ENCODE results near the gene PDE4A. TPM values are rescaled to one million over a fixed set of nuclear protein-coding genes. Genes with fewer than 3 reads are reported as not detected.

The PDE4A gene
- total RNA-seq (2022; extraction: Qiagen RNA extraction) = 4.2 to 4.6 TPM (median 4.5 TPM) in 5 replicates

DNA sequence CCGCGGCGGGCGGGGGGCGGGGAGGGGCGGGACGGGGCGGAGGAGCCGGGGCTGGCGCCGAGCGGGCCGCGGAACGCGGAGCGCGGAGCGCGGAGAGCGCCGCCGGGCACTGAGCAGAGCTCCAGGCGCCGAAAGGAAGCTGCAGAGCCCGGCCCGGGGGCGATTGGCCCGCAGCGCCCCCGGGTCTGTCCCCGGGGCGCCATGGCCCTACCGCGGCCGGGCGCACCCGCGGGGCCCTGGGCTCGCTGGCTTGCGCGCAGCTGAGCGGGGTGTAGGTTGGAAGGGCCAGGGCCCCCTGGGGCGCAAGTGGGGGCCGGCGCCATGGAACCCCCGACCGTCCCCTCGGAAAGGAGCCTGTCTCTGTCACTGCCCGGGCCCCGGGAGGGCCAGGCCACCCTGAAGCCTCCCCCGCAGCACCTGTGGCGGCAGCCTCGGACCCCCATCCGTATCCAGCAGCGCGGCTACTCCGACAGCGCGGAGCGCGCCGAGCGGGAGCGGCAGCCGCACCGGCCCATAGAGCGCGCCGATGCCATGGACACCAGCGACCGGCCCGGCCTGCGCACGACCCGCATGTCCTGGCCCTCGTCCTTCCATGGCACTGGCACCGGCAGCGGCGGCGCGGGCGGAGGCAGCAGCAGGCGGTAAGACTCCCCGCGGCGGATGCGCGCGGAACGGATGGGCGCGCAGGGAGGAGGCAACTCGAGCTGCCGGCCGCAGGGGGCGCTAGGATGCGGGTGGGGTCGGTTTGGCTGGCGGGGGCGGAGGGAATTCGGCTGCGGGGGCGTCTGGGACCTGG is at the start of gene PDE4A:
PDE4A (plus strand) TSS at position 95 of the 796 bp plus-strand sequence; CDS start at position 322, 227 bp downstream.

DNA sequence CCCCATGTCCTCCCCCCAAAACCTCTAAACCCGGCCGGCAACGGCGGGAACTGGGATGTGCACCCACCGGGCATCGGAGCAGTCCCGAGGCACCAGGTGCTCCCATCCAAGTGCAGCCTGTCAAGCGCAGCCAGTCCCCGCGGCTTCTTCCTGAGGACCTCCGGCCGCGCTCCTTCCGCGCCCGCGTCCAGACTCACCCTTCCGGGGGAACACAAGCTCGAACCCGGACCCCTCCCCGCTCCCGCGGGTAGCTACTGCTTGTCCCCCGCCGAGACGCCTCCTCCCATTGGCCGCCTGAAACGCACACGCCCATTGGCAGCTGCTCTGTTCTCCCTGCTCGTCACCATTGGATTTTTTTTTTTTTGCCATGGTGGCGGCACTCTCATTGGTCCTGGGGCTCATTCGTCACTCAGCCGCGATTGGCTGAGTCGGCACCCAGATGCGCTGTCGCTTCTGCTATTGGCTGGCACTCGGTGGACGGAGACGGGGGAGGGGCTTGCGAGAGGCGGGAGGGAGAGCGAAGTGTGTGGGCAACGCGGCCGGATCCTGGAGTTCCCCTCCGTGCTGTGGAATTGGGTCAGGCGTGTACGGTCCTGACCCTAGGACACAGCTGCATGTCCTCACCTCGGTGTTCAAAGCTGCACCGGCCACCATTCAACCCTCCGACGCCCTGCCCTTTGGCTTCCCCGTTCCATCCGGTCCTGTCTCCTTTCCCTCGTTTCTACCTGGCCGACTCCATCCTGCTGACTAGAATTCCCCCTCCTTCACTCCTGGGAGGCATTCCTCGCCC is 39.8 kb upstream of the PDE4A start, which contains the start of gene TYK2:
TYK2 (minus strand) TSS at position 260 of the 790 bp plus-strand sequence. CDS start 2,166 bp downstream, outside the sequence.

DNA sequence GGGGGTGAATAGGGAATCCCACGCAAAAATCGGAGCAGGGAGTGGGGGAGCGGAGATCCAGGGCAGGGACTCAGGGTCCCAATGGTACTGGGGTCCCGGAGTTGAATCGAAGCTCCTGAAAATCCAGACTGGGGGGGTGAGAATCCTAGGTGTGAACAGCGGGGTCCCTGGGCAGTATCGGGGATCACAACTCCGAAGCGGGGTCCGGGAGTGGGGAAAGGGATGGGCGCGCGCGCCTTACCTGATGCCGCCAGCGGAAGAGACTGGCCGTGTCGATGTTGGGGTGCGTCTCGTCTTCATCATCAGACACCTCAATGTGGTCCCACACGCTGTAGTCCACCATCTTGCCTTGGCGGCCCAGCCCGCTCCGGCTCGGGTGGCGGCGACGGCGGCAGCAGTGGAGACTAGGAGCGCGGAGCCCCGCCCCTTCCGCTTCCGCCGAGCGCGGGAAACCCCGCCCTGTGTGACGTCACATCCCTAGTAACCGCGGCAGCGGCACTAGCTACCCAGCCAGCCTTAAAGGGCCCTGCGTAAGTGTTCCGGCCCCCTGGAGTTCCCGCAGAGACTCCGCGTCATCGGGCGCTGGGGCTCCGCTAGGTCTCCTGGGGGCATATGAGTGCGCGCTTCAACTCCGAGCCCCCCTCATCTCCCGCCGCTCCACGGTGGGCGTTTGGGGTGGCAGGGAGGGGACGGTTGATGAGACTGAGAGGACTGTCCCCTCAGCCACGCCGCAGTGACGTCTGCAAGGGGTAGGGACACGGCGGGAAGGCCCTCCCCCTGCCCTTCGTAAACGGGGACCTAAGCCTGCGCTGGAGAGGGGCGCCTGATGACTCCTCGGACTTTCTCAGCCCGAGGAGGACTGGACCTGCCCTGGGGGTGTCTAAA is 17.0 kb upstream of the PDE4A start, which contains the start of gene CDC37:
CDC37 (minus strand) TSS at position 406 of the 885 bp plus-strand sequence; CDS start at position 343, 63 bp downstream.

DNA sequence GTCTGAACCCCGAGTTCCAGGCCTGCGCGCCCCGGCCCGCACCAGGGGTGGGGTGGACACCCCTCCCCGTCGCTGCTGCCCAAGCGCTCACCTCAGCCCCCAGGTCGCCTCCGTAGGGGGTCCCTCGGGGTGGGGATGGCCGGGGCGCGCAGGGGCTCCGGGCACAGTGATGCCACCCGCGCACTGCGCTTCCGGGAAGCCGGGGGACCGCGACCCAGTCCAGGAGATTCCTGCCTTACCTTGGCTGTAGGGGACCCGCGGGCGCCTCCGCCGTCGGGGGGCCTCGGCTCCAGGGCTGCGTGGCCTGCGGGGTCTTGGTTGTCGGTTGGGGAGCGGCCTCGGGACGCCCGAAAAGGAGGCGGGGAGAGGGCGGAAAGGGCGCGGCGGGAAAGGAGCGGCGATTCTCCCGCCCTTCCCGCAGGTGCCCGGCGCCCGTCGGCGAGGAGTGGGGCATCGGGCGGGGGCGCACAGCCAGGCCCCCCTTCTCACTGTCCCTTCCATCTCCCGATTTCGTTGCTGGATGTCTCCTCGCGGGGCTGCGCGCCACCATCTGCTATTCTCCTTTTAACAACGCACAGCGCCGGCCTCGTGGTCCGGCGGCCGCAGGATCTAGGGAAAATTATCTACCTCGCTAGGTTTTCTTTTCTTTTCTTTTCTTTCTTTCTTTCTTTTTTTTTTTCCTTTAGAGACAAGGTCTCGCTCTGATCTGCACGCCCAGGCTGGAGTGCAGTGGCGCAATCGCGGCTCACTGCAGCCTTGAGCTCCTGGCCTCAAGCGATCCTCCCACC is 82.9 kb downstream of the PDE4A start, which contains the start of gene KEAP1:
KEAP1 (minus strand) TSS at position 355 of the 788 bp plus-strand sequence. CDS start 3,323 bp downstream, outside the sequence.

DNA sequence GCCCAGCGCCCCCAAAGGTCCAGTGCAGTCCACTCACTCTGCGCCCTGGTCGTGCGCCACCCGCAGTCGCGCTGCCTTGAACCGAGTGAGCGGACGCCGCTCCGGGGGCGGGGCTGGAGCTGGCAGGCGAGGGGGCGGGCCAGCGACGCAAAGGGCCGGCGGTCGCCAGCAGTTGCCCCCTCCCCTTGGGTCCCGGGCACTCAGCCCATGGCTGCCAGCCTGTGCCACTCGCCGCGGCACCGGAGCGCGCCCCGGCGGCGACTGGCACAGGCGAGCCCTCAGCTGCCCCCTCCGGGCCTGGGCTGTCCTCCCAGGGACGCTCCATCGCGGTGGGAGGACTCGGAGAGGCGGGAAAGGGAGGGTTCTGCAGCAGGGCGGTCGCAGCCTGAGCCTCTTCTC is 97.0 kb downstream of the PDE4A start, which contains the start of gene S1PR5:
S1PR5 (minus strand) TSS at position 87 of the 399 bp plus-strand sequence. CDS start 2,436 bp downstream, outside the sequence.

Other genes starting within 250 kb of the PDE4A start
- gene DNMT1, start 225.6 kb upstream of the PDE4A start, total RNA-seq (2022; extraction: Qiagen RNA extraction) = 53.4 to 60.4 TPM (median 58.5 TPM) in 5 replicates
- 0.68 to 1.1 TPM (median 0.73 TPM) in 5 replicates for gene S1PR2, start 189.2 kb upstream of the PDE4A start, total RNA-seq (2022; extraction: Qiagen RNA extraction)
- gene MRPL4, start 168.3 kb upstream of the PDE4A start, total RNA-seq (2022; extraction: Qiagen RNA extraction) = 54.1 to 77.3 TPM (median 72.5 TPM) in 5 replicates
- gene ICAM1, start 149.4 kb upstream of the PDE4A start, total RNA-seq (2022; extraction: Qiagen RNA extraction) = 2.5 to 4.4 TPM (median 4.3 TPM) in 5 replicates
- gene ICAM4, start 133.6 kb upstream of the PDE4A start, total RNA-seq (2022; extraction: Qiagen RNA extraction) = 0.08 to 0.09 TPM in 2 of 5 replicates, not detected in the others
- gene ICAM5, start 130.6 kb upstream of the PDE4A start, total RNA-seq (2022; extraction: Qiagen RNA extraction) = 0.25 to 0.78 TPM (median 0.72 TPM) in 5 replicates
- 0.66 to 2.8 TPM (median 2.3 TPM) in 5 replicates for gene ZGLP1, start 110.7 kb upstream of the PDE4A start, total RNA-seq (2022; extraction: Qiagen RNA extraction)
- gene FDX2, start 104.5 kb upstream of the PDE4A start, total RNA-seq (2022; extraction: Qiagen RNA extraction) = 23.3 to 35.3 TPM (median 32.5 TPM) in 5 replicates
- gene RAVER1, start 87.0 kb upstream of the PDE4A start, total RNA-seq (2022; extraction: Qiagen RNA extraction) = 24.6 to 28.7 TPM (median 27.8 TPM) in 5 replicates
- 6.4 to 9.7 TPM (median 8.2 TPM) in 5 replicates for gene ICAM3, start 80.9 kb upstream of the PDE4A start, total RNA-seq (2022; extraction: Qiagen RNA extraction)
- gene TYK2, start 40.0 kb upstream of the PDE4A start, total RNA-seq (2022; extraction: Qiagen RNA extraction) = 31.1 to 43.7 TPM (median 40.2 TPM) in 5 replicates
- 166 to 190 TPM (median 172 TPM) in 5 replicates for gene CDC37, start 17.0 kb upstream of the PDE4A start, total RNA-seq (2022; extraction: Qiagen RNA extraction)
- gene KEAP1, start 82.8 kb downstream of the PDE4A start, total RNA-seq (2022; extraction: Qiagen RNA extraction) = 49.8 to 65.7 TPM (median 53.9 TPM) in 5 replicates
- 1.2 to 1.9 TPM (median 1.6 TPM) in 5 replicates for gene S1PR5, start 96.9 kb downstream of the PDE4A start, total RNA-seq (2022; extraction: Qiagen RNA extraction)
- gene ATG4D, start 123.4 kb downstream of the PDE4A start, total RNA-seq (2022; extraction: Qiagen RNA extraction) = 17.3 to 22.3 TPM (median 20.2 TPM) in 5 replicates
- 13.9 to 18.1 TPM (median 15.3 TPM) in 5 replicates for gene KRI1, start 145.5 kb downstream of the PDE4A start, total RNA-seq (2022; extraction: Qiagen RNA extraction)
- 4.8 to 6.0 TPM (median 5.3 TPM) in 5 replicates for gene CDKN2D, start 148.4 kb downstream of the PDE4A start, total RNA-seq (2022; extraction: Qiagen RNA extraction)
- 29.1 to 51.6 TPM (median 39.6 TPM) in 5 replicates for gene AP1M2, start 166.8 kb downstream of the PDE4A start, total RNA-seq (2022; extraction: Qiagen RNA extraction)
- gene SLC44A2, start 205.0 kb downstream of the PDE4A start, total RNA-seq (2022; extraction: Qiagen RNA extraction) = 6.6 to 9.1 TPM (median 8.0 TPM) in 5 replicates
- gene ILF3, start 233.8 kb downstream of the PDE4A start, total RNA-seq (2022; extraction: Qiagen RNA extraction) = 152 to 179 TPM (median 162 TPM) in 5 replicates

Measured in A549 treated with Hydrocortisone at 1 μM for 4 hours (cell line).